Gastrocnemius medialis (tissue), 4 donors: ENCODE data around the gene IL1A. TPM values are rescaled to one million over a fixed set of nuclear protein-coding genes. Genes with fewer than 3 reads are reported as not detected.

Experiments
- ATAC-seq, 2 donors: fragments of 150-250 bp; one replicate each; pipeline ENCODE4 v1.9.1; 2016
- DNase-seq, 2 donors: peaks; one replicate each; pipeline ENCODE4 v3.0.0-alpha.2; 2019
- H3K27ac ChIP-seq, 4 donors: fragments of 200-600 bp; sonication (generic); 1 replicate in 1 of 4; 2 replicates in 3 of 4; pipeline ENCODE4 v1.5.1; 2016 to 2018; ENCODE audit warnings: mild to moderate bottlenecking in 2 of 4, moderate library complexity in 1 of 4
- H3K27me3 ChIP-seq, 3 donors: fragments of 200-600 bp; sonication (generic) in 2 of 3; 1 replicate in 1 of 3; 2 replicates in 2 of 3; pipeline versions ENCODE4 v1.5.1 to v1.6.0; 2016 to 2019; ENCODE audit warnings: mild to moderate bottlenecking in 1 of 3, moderate library complexity in 1 of 3
- H3K36me3 ChIP-seq, 2 donors: fragments of 200-600 bp; sonication (generic) in 1 of 2; one replicate each; pipeline ENCODE4 v1.5.1; 2017 to 2018
- H3K4me1 ChIP-seq, 2 donors: fragments of 200-600 bp; sonication (generic) in 1 of 2; one replicate each; pipeline ENCODE4 v1.5.1; 2016 to 2017; ENCODE audit warnings: mild to moderate bottlenecking in 2 of 2
- H3K4me3 ChIP-seq, 4 donors: fragments of 200-600 bp; sonication (generic) in 3 of 4; 1 replicate in 1 of 4; 2 replicates in 3 of 4; pipeline ENCODE4 v1.5.1; 2016 to 2019; ENCODE audit warnings: mild to moderate bottlenecking in 2 of 4
- H3K9me3 ChIP-seq, 3 donors: fragments of 200-600 bp; sonication (generic) in 2 of 3; 1 replicate in 1 of 3; 2 replicates in 2 of 3; pipeline ENCODE4 v1.5.1; 2016 to 2019
- CTCF ChIP-seq, 5 experiments: fragments of 450-650 bp in 3 of 5; fragments of 200-600 bp in 2 of 5; sonication (generic) in 2 of 5; IDR thresholded peaks in 4 of 5; conservative IDR thresholded peaks in 1 of 5; 1 replicate in 4 of 5; 2 replicates in 1 of 5; pipeline ENCODE4 v1.5.1; 2016 to 2019; ENCODE audit warnings: antibody characterized with exemption in 5 of 5, mild to moderate bottlenecking in 3 of 5, moderate library complexity in 3 of 5
- POLR2A ChIP-seq, 2 donors: fragments of 450-650 bp; IDR thresholded peaks; one replicate each; pipeline ENCODE4 v1.6.1; 2017; ENCODE audit warnings: antibody characterized with exemption in 2 of 2, mild to moderate bottlenecking in 2 of 2, moderate library complexity in 2 of 2
- in situ Hi-C, 4 donors: fragments of 200-750 bp; cut with MboI; loops; one replicate each; pipeline versions ENCODE4 v1.15.0 to v1.8.0; 2017; ENCODE audit warnings: low sequenced_read_pairs in 4 of 4
- intact Hi-C: fragments of 100-400 bp; cut with DNase I; formaldehyde crosslinking; loops from one replicate; pipeline ENCODE4 v1.15.1; 2023; ENCODE audit warnings: low total_unique reads
- total RNA-seq, 4 donors: library from RNA; depleted of rRNA; stranded (reverse); fragments of >200 nt; gene quantifications; one replicate each; pipeline versions ENCODE4 v1.1.0 to v1.2.3, GENCODE V29; 2016

IL1A gene
- total RNA-seq, 4 donors from 2014 or later = not detected

GRCh38 chr2:112776113-112776512 lies 8.2 kb downstream of the IL1A start:
- Histone ChIP-seq H3K36me3 (no peaks in the 10 kb centered on the region), H3K9me3 (no peaks in the 10 kb centered on the region), H3K4me3 (no peak overlapping the region), H3K27ac (no peak overlapping the region), H3K27me3 (no peaks in the 10 kb centered on the region), H3K4me1 (no peaks in the 10 kb centered on the region)
- TF ChIP-seq CTCF (IDR thresholded peaks at IDR 0.05 in 4 of 5, conservative IDR thresholded peaks at IDR 0.05 in 1 of 5) (no peak), POLR2A (IDR thresholded peaks at IDR 0.05) (no peak)
- intact Hi-C loops (no loop called here), in situ Hi-C loops (no loop called here)
- DNase-seq (no peak), ATAC-seq (no peak)

GRCh38 chr2:112774536-112775285 lies 9.6 kb downstream of the IL1A start:
- in situ Hi-C loops (no loop called here), intact Hi-C loops (no loop called here)
- ATAC-seq = no peak

GRCh38 chr2:112773556-112773955 lies 10.7 kb downstream of the IL1A start:
- H3K27me3 ChIP-seq = no peaks in the 10 kb centered on the region
- no peaks in the 10 kb centered on the region for H3K9me3 ChIP-seq
- DNase-seq (no peak), ATAC-seq (no peak)
- in situ Hi-C loops = no loop called here
- H3K27ac ChIP-seq = no peak overlapping the region
- H3K4me1 ChIP-seq = no peaks in the 10 kb centered on the region
- intact Hi-C loops = no loop called here
- TF ChIP-seq CTCF (IDR thresholded peaks at IDR 0.05 in 4 of 5, conservative IDR thresholded peaks at IDR 0.05 in 1 of 5) (no peak), POLR2A (IDR thresholded peaks at IDR 0.05) (no peak)
- no peaks in the 10 kb centered on the region for H3K36me3 ChIP-seq
- no peak overlapping the region for H3K4me3 ChIP-seq

More at GRCh38 chr2:112774536-112775285, 9.6 kb downstream of the IL1A start:
- Histone ChIP-seq H3K9me3 (no peaks in the 10 kb centered on the region), H3K27ac (no peak overlapping the region), H3K36me3 (no peaks in the 10 kb centered on the region), H3K4me3 (no peak overlapping the region), H3K4me1 (no peaks in the 10 kb centered on the region), H3K27me3 (no peaks in the 10 kb centered on the region)
- TF ChIP-seq POLR2A (IDR thresholded peaks at IDR 0.05) (no peak), CTCF (IDR thresholded peaks at IDR 0.05 in 4 of 5, conservative IDR thresholded peaks at IDR 0.05 in 1 of 5) (no peak)
- no peak for DNase-seq

- H3K27me3 ChIP-seq = no peaks in the 10 kb centered on the region
- no peaks in the 10 kb centered on the region for H3K9me3 ChIP-seq
- H3K36me3 ChIP-seq = no peaks in the 10 kb centered on the region
- in situ Hi-C loops (no loop called here), intact Hi-C loops (no loop called here)
- no peak for TF ChIP-seq POLR2A (IDR thresholded peaks at IDR 0.05)
- TF ChIP-seq CTCF (IDR thresholded peaks at IDR 0.05 in 4 of 5, conservative IDR thresholded peaks at IDR 0.05 in 1 of 5) = no peak
- ATAC-seq (no peak), DNase-seq (no peak)
- no peak overlapping the region for H3K4me3 ChIP-seq
- no peaks in the 10 kb centered on the region for H3K4me1 ChIP-seq
- H3K27ac ChIP-seq = no peak overlapping the region
Observed at GRCh38 chr2:112772911-112773475, 11.3 kb downstream of the IL1A start.
